H1 (cell line): ENCODE measurements around the gene RPS6KA4. TPM values are rescaled to one million over a fixed set of nuclear protein-coding genes. Genes with fewer than 3 reads are reported as not detected.

ENCODE experiments used
- ASH2L ChIP-seq: fragments of 200-600, 300-600 bp; sonication (generic); IDR thresholded peaks from one replicate; pipeline ENCODE4 v1.7.1; 2017; ENCODE audit warnings: low read length
- CHD2 ChIP-seq: IDR thresholded peaks from 2 replicates; pipeline ENCODE4 v1.6.1; 2012; ENCODE audit warnings: low read length, improper control_type of control experiment
- CTBP2 ChIP-seq: IDR thresholded peaks from 2 replicates; pipeline ENCODE4 v1.7.0; 2011; ENCODE audit warnings: borderline replicate concordance, mild to moderate bottlenecking, moderate library complexity, mixed read lengths, low read length; ENCODE audit not compliant: insufficient read depth, insufficient read length
- HDAC2 ChIP-seq, 2 experiments: fragments of 300-600 bp in 1 of 2; sonication (generic) in 1 of 2; IDR thresholded peaks; 2 replicates each; pipeline ENCODE4 v1.6.1; 2011 to 2012; ENCODE audit warnings: low read depth in 2 of 2, low read length in 2 of 2, mild to moderate bottlenecking in 2 of 2, moderate library complexity in 2 of 2, borderline replicate concordance in 1 of 2, inconsistent platforms in 1 of 2
- RFX5 ChIP-seq: IDR thresholded peaks from 2 replicates; pipeline ENCODE4 v1.6.1; 2011; ENCODE audit warnings: low read depth, low read length, improper control_type of control experiment, borderline replicate concordance
- SIRT6 ChIP-seq: IDR thresholded peaks from one replicate; pipeline ENCODE4 v1.7.1; 2012; ENCODE audit warnings: low read length, inconsistent platforms
- SP1 ChIP-seq: IDR thresholded peaks from 2 replicates; pipeline ENCODE4 v1.6.1; 2011; ENCODE audit warnings: low read depth, low read length
- polyA plus RNA-seq, 7 experiments: library from polyadenylated mRNA; depleted of rRNA in 3 of 7; stranded (reverse) in 5 of 7; unstranded in 2 of 7; fragments of >200 nt in 5 of 7; fragments of 200-250 nt in 2 of 7; gene quantifications; 1 replicate in 5 of 7; 2 replicates in 1 of 7; 4 replicates in 1 of 7; pipeline versions ENCODE4 v1.2.1 to v1.2.3, GENCODE V29; 2011 to 2013; ENCODE audit warnings: missing spikeins in 2 of 7, mixed read lengths in 2 of 7
- total RNA-seq: library from RNA; stranded (reverse); fragmentation: NEBNext Ultra II Directional; extraction: Animal tissue kit (Norgen Biotek cat#: 25700); gene quantifications from 2 replicates; pipeline ENCODE4 v1.2.1, GENCODE V29; 2021
- TF ChIP-seq, protein P1 (sequence below): fragments of 300-600 bp; sonication (generic); IDR thresholded peaks from 2 replicates; pipeline ENCODE4 v1.7.1; 2012; ENCODE audit warnings: low read length, moderate library complexity, mild to moderate bottlenecking, inconsistent platforms; ENCODE audit not compliant: insufficient replicate concordance
- TF ChIP-seq, protein P2 (sequence below), 3 experiments: IDR thresholded peaks; 1 replicate in 2 of 3; 2 replicates in 1 of 3; pipeline versions ENCODE4 v1.5.1 to v1.6.1; 2011; ENCODE audit warnings: low read length in 3 of 3, mild to moderate bottlenecking in 3 of 3, inconsistent platforms in 2 of 3, low read depth in 1 of 3, moderate library complexity in 1 of 3; ENCODE audit not compliant: insufficient read depth in 1 of 3; ENCODE audit errors: control extremely low read depth in 1 of 3

The RPS6KA4 gene
- total and polyA plus RNA-seq, 2 of the 8 experiments (the other 6 are each of a cell fraction or from before 2014, with no cell fraction given) = 8.2 to 12.6 TPM

GRCh38 chr11:64364435-64364834, 5.5 kb downstream of the RPS6KA4 start (continued):
- TF ChIP-seq, protein P1, sequence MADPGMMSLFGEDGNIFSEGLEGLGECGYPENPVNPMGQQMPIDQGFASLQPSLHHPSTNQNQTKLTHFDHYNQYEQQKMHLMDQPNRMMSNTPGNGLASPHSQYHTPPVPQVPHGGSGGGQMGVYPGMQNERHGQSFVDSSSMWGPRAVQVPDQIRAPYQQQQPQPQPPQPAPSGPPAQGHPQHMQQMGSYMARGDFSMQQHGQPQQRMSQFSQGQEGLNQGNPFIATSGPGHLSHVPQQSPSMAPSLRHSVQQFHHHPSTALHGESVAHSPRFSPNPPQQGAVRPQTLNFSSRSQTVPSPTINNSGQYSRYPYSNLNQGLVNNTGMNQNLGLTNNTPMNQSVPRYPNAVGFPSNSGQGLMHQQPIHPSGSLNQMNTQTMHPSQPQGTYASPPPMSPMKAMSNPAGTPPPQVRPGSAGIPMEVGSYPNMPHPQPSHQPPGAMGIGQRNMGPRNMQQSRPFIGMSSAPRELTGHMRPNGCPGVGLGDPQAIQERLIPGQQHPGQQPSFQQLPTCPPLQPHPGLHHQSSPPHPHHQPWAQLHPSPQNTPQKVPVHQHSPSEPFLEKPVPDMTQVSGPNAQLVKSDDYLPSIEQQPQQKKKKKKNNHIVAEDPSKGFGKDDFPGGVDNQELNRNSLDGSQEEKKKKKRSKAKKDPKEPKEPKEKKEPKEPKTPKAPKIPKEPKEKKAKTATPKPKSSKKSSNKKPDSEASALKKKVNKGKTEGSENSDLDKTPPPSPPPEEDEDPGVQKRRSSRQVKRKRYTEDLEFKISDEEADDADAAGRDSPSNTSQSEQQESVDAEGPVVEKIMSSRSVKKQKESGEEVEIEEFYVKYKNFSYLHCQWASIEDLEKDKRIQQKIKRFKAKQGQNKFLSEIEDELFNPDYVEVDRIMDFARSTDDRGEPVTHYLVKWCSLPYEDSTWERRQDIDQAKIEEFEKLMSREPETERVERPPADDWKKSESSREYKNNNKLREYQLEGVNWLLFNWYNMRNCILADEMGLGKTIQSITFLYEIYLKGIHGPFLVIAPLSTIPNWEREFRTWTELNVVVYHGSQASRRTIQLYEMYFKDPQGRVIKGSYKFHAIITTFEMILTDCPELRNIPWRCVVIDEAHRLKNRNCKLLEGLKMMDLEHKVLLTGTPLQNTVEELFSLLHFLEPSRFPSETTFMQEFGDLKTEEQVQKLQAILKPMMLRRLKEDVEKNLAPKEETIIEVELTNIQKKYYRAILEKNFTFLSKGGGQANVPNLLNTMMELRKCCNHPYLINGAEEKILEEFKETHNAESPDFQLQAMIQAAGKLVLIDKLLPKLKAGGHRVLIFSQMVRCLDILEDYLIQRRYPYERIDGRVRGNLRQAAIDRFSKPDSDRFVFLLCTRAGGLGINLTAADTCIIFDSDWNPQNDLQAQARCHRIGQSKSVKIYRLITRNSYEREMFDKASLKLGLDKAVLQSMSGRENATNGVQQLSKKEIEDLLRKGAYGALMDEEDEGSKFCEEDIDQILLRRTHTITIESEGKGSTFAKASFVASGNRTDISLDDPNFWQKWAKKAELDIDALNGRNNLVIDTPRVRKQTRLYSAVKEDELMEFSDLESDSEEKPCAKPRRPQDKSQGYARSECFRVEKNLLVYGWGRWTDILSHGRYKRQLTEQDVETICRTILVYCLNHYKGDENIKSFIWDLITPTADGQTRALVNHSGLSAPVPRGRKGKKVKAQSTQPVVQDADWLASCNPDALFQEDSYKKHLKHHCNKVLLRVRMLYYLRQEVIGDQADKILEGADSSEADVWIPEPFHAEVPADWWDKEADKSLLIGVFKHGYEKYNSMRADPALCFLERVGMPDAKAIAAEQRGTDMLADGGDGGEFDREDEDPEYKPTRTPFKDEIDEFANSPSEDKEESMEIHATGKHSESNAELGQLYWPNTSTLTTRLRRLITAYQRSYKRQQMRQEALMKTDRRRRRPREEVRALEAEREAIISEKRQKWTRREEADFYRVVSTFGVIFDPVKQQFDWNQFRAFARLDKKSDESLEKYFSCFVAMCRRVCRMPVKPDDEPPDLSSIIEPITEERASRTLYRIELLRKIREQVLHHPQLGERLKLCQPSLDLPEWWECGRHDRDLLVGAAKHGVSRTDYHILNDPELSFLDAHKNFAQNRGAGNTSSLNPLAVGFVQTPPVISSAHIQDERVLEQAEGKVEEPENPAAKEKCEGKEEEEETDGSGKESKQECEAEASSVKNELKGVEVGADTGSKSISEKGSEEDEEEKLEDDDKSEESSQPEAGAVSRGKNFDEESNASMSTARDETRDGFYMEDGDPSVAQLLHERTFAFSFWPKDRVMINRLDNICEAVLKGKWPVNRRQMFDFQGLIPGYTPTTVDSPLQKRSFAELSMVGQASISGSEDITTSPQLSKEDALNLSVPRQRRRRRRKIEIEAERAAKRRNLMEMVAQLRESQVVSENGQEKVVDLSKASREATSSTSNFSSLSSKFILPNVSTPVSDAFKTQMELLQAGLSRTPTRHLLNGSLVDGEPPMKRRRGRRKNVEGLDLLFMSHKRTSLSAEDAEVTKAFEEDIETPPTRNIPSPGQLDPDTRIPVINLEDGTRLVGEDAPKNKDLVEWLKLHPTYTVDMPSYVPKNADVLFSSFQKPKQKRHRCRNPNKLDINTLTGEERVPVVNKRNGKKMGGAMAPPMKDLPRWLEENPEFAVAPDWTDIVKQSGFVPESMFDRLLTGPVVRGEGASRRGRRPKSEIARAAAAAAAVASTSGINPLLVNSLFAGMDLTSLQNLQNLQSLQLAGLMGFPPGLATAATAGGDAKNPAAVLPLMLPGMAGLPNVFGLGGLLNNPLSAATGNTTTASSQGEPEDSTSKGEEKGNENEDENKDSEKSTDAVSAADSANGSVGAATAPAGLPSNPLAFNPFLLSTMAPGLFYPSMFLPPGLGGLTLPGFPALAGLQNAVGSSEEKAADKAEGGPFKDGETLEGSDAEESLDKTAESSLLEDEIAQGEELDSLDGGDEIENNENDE = no peak
- no peak for TF ChIP-seq HDAC2 (IDR thresholded peaks at IDR 0.05; ENCODE audit: borderline replicate concordance in 1 of 2, low read depth in 2 of 2, low read length in 2 of 2)
- no peak for TF ChIP-seq CTBP2
- no peak for TF ChIP-seq ASH2L
- TF ChIP-seq CHD2 = no peak
- TF ChIP-seq RFX5 = no peak
- TF ChIP-seq, protein P2, sequence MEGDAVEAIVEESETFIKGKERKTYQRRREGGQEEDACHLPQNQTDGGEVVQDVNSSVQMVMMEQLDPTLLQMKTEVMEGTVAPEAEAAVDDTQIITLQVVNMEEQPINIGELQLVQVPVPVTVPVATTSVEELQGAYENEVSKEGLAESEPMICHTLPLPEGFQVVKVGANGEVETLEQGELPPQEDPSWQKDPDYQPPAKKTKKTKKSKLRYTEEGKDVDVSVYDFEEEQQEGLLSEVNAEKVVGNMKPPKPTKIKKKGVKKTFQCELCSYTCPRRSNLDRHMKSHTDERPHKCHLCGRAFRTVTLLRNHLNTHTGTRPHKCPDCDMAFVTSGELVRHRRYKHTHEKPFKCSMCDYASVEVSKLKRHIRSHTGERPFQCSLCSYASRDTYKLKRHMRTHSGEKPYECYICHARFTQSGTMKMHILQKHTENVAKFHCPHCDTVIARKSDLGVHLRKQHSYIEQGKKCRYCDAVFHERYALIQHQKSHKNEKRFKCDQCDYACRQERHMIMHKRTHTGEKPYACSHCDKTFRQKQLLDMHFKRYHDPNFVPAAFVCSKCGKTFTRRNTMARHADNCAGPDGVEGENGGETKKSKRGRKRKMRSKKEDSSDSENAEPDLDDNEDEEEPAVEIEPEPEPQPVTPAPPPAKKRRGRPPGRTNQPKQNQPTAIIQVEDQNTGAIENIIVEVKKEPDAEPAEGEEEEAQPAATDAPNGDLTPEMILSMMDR (IDR thresholded peaks at IDR 0.05; ENCODE audit: control extremely low read depth in 1 of 3, insufficient read depth in 1 of 3, low read depth in 1 of 3, low read length in 3 of 3) = no peak
- no peak for TF ChIP-seq SIRT6
- TF ChIP-seq SP1 = no peak
